GM12878 (cell line): ENCODE measurements around the gene KIZ. TPM values are rescaled to one million over a fixed set of nuclear protein-coding genes. Genes with fewer than 3 reads are reported as not detected.

Experiments used
- ATAC-seq: fragments of 200-7000 bp; cut with Tn5 transposase; 3 replicates; pipeline ENCODE4 v1.9.1; 2020; ENCODE audit warnings: mild to moderate bottlenecking, moderate library complexity
- BruUV-seq: library from RNA; stranded (reverse); fragments of 400-500 nt; replicated peaks from 2 replicates; lab custom pipeline; 2021; lab: Mats Ljungman, UMichigan
- CTCF ChIA-PET: fragments of 300-600 bp; sonication (Branson Sonifier 250); formaldehyde crosslinking; extraction: SDS; loops from one replicate; lab custom pipeline; 2021; ENCODE audit warnings: inconsistent platforms; lab: Yijun Ruan, JAX
- POLR2A ChIA-PET: fragments of 350-600 bp; formaldehyde crosslinking; extraction: SDS; loops from one replicate; lab custom pipeline; 2021; ENCODE audit warnings: inconsistent platforms; lab: Charles Lee
- RAD21 ChIA-PET: fragments of 300-600 bp; sonication (Branson Sonifier 250); formaldehyde crosslinking; loops from one replicate; lab custom pipeline; 2023; ENCODE audit warnings: antibody characterized with exemption; ENCODE audit not compliant: unreplicated experiment; lab: Charles Lee
- SMC1A ChIA-PET: fragments of 300-600 bp; sonication (Branson Sonifier 250); formaldehyde crosslinking; loops from one replicate; lab custom pipeline; 2023; ENCODE audit not compliant: unreplicated experiment, uncharacterized antibody; lab: Charles Lee
- DNase-seq: peaks from one replicate; pipeline ENCODE4 v3.0.0-alpha.2; 2011; ENCODE audit warnings: low read depth, low spot score
- FAIRE-seq: peaks from 3 replicates; lab custom pipeline; 2011; peaks lifted over from hg19 to GRCh38; lab: Jason Lieb, UNC
- H2AFZ ChIP-seq: 2 replicates; pipeline ENCODE4 v1.6.0; 2011; ENCODE audit warnings: low read depth, low read length, control low read depth; ENCODE audit not compliant: control insufficient read depth
- H3K27ac ChIP-seq: 2 replicates; pipeline ENCODE4 v1.5.1; 2011; ENCODE audit warnings: control low read depth; ENCODE audit not compliant: control insufficient read depth, insufficient read depth
- H3K27me3 ChIP-seq, 2 experiments: replicated peaks in 1 of 2; 2 replicates each; pipeline versions ENCODE4 v1.6.0 to v1.6.1; 2011; ENCODE audit warnings: low read length in 1 of 2; ENCODE audit not compliant: control insufficient read depth in 2 of 2, insufficient read depth in 2 of 2
- H3K36me3 ChIP-seq, 2 experiments: 2 replicates each; pipeline ENCODE4 v1.5.1; 2011; ENCODE audit warnings: low read length in 1 of 2; ENCODE audit not compliant: control insufficient read depth in 2 of 2, insufficient read depth in 2 of 2
- H3K4me1 ChIP-seq: 2 replicates; pipeline ENCODE4 v1.6.1; 2011; ENCODE audit warnings: mild to moderate bottlenecking, low read length, moderate library complexity, mixed read lengths; ENCODE audit not compliant: control insufficient read depth, insufficient read depth
- H3K4me2 ChIP-seq: 2 replicates; pipeline ENCODE4 v1.6.0; 2011; ENCODE audit warnings: control low read depth; ENCODE audit not compliant: control insufficient read depth, insufficient read depth
- H3K4me3 ChIP-seq: fragments of 200-600 bp; sonication (generic); 2 replicates; pipeline ENCODE4 v1.5.1; 2016
- H3K79me2 ChIP-seq: 2 replicates; pipeline ENCODE4 v1.6.0; 2011; ENCODE audit warnings: low read length; ENCODE audit not compliant: control insufficient read depth, insufficient read depth
- H3K9ac ChIP-seq: 2 replicates; pipeline ENCODE4 v1.8.0; 2011; ENCODE audit warnings: low read length, control low read depth, mixed read lengths; ENCODE audit not compliant: control insufficient read depth, insufficient read depth
- H3K9me3 ChIP-seq: replicated peaks from 3 replicates; pipeline ENCODE4 v1.5.1; 2011; ENCODE audit warnings: mild to moderate bottlenecking, low read length; ENCODE audit not compliant: control insufficient read depth, insufficient read depth
- H4K20me1 ChIP-seq: 2 replicates; pipeline ENCODE4 v1.6.0; 2011; ENCODE audit not compliant: control insufficient read depth, insufficient read depth
- ATF2 ChIP-seq: IDR thresholded peaks from 2 replicates; pipeline ENCODE4 v1.6.1; 2012; ENCODE audit warnings: low read length, inconsistent platforms
- ELK1 ChIP-seq: IDR thresholded peaks from 2 replicates; pipeline ENCODE4 v1.6.1; 2012; ENCODE audit warnings: low read depth, low read length, improper control_type of control experiment
- HSF1 ChIP-seq: fragments of 150-350 bp; IDR thresholded peaks from 2 replicates; pipeline ENCODE4 v1.6.1; 2014; ENCODE audit warnings: mild to moderate bottlenecking, low read depth, low read length
- KLF5 ChIP-seq: fragments of 450-650 bp; IDR thresholded peaks from 2 replicates; pipeline ENCODE4 v1.6.1; 2014; ENCODE audit warnings: mild to moderate bottlenecking; ENCODE audit not compliant: partially characterized antibody
- MAX ChIP-seq: IDR thresholded peaks from 2 replicates; pipeline ENCODE4 v1.6.1; 2012; ENCODE audit warnings: low read depth, low read length, improper control_type of control experiment
- MTA2 ChIP-seq: fragments of 450-650 bp; IDR thresholded peaks from 2 replicates; pipeline ENCODE4 v1.6.1; 2016; ENCODE audit warnings: low read depth, mild to moderate bottlenecking, moderate library complexity
- MTA3 ChIP-seq: IDR thresholded peaks from 2 replicates; pipeline ENCODE4 v1.6.1; 2012; ENCODE audit warnings: low read length, inconsistent platforms, borderline replicate concordance
- PML ChIP-seq: IDR thresholded peaks from 2 replicates; pipeline ENCODE4 v1.6.1; 2012; ENCODE audit warnings: low read length, inconsistent platforms
- POLR2AphosphoS2 ChIP-seq: IDR thresholded peaks from 2 replicates; pipeline ENCODE4 v1.6.1; 2011; ENCODE audit warnings: low read depth, mild to moderate bottlenecking, low read length, improper control_type of control experiment, moderate library complexity
- PRDM15 ChIP-seq: fragments of 450-650 bp; formaldehyde crosslinking; IDR thresholded peaks from 2 replicates; pipeline ENCODE4 v1.4.0; 2020; ENCODE audit warnings: mild to moderate bottlenecking, moderate library complexity
- SIX5 ChIP-seq: IDR thresholded peaks from 2 replicates; pipeline ENCODE4 v1.6.1; 2011; ENCODE audit warnings: mild to moderate bottlenecking, low read depth, low read length, moderate library complexity; ENCODE audit not compliant: severe bottlenecking
- SRF ChIP-seq, 2 experiments: IDR thresholded peaks; 2 replicates each; pipeline ENCODE4 v1.6.1; 2011; ENCODE audit warnings: low read depth in 2 of 2, low read length in 2 of 2, mild to moderate bottlenecking in 1 of 2, moderate library complexity in 1 of 2
- TARDBP ChIP-seq: IDR thresholded peaks from 2 replicates; pipeline ENCODE4 v1.6.1; 2016; ENCODE audit warnings: borderline replicate concordance
- ZZZ3 ChIP-seq: IDR thresholded peaks from 2 replicates; pipeline ENCODE4 v1.6.1; 2011; ENCODE audit warnings: low read depth; ENCODE audit not compliant: control insufficient read depth, insufficient read length
- WGBS: methylation state at CpG from one replicate; pipeline ENCODE4 v1.1.6; 2016; ENCODE audit warnings: low lambda C conversion rate; ENCODE audit not compliant: insufficient replicate concordance, insufficient coverage; ENCODE audit errors: missing lambda C conversion rate; 5-methylcytosine and 5-hydroxymethylcytosine counted together
- in situ Hi-C: fragments of 300-500 bp; cut with MboI; formaldehyde crosslinking; loops from 9 replicates; pipeline ENCODE4 v1.14.3; 2018; ENCODE audit warnings: mixed read lengths
- intact Hi-C: fragments of 100-400 bp; cut with micrococcal nuclease; formaldehyde crosslinking; loops from one replicate; pipeline ENCODE4 v1.14.2; 2022; ENCODE audit not compliant: unreplicated experiment
- polyA plus RNA-seq, 11 experiments: library from polyadenylated mRNA; depleted of rRNA in 4 of 11; unstranded in 6 of 11; stranded (reverse) in 5 of 11; fragments of >200 nt; fragmentation: Nextera tagmentation in 4 of 11; fragmentation: Illumina TruSeq in 1 of 11; extraction: Ambion mirVana in 4 of 11; extraction: Trizol in 1 of 11; gene quantifications; 1 replicate in 1 of 11; 2 replicates in 10 of 11; pipeline versions ENCODE4 v1.2.1 to v1.2.3, GENCODE V29; 2011 to 2016; ENCODE audit warnings: inconsistent platforms in 2 of 11, missing spikeins in 2 of 11, low read depth in 1 of 11
- total RNA-seq, 4 experiments: library from RNA; depleted of rRNA in 3 of 4; stranded (reverse); fragments of >200 nt in 3 of 4; fragmentation: Illumina TruSeq in 1 of 4; extraction: Trizol in 1 of 4; gene quantifications; 2 replicates each; pipeline versions ENCODE4 v1.2.1 to v1.2.3, GENCODE V29; 2013 to 2021

Gene KIZ
- total and polyA plus RNA-seq, 10 of the 15 experiments (the other 5 are each of a cell fraction or from before 2014, with no cell fraction given), result 2.7 to 11.0 (median 7.3) TPM

- Histone ChIP-seq H3K4me3 (no peak overlapping the region), H3K27me3 (no peaks in the 10 kb centered on the region), H3K36me3 (no peaks in the 10 kb centered on the region; a peak in 1 of 4 replicates), H3K27ac (no peak overlapping the region), H2AFZ (no peak overlapping the region), H4K20me1 (no peaks in the 10 kb centered on the region), H3K9me3 (no peaks in the 10 kb centered on the region), H3K79me2 (no peaks in the 10 kb centered on the region), H3K4me1 (peaks cover 10% of the 10 kb centered on the region), H3K9ac (no peak overlapping the region), H3K4me2 (no peak overlapping the region)
- ChIA-PET RAD21 (interaction anchor here (1.3 kb wide), 1 partner anchor 341 kb away, joined by 3 read pairs; no protein-coding TSS in a partner anchor), SMC1A (interaction anchor here (0.7 to 2.3 kb wide), 3 partner anchors 257 to 275 kb away, joined by 3 to 6 read pairs (median 5); no protein-coding TSS in a partner anchor), CTCF (interaction anchor here (0.6 to 1.6 kb wide), 6 partner anchors 8 to 370 kb away, joined by 3 to 7 read pairs (median 3); no protein-coding TSS in a partner anchor), POLR2A (no interaction called here)
- BruUV-seq, result no TSS peak
- no peak for DNase-seq
- TF ChIP-seq POLR2AphosphoS2 (no peak), ELK1 (no peak), PRDM15 (CRISPR knock-in tag) (no peak), MAX (no peak), HSF1 (no peak), SIX5 (no peak), SRF (IDR thresholded peaks at IDR 0.05; ENCODE audit: low read depth in 2 of 2, low read length in 2 of 2) (no peak), MTA3 (no peak), ZZZ3 (no peak), KLF5 (no peak), ATF2 (no peak), PML (no peak), TARDBP (no peak), MTA2 (no peak)
- ATAC-seq, result no peak
- in situ Hi-C loops (loop anchor here (10.0 kb wide), 1 partner anchor 365 kb away; no protein-coding TSS in a partner anchor), intact Hi-C loops (loop anchor here (10.0 kb wide), 2 partner anchors 175 to 365 kb away; no protein-coding TSS in a partner anchor)
- WGBS, result 92% methylated on average over 3 of the region's 3 CpGs
- FAIRE-seq, result no peak
Observed at GRCh38 chr20:21230220-21230619, 104.3 kb downstream of the KIZ start.
